ENCODE data around the gene EPN2. TPM values are rescaled to one million over a fixed set of nuclear protein-coding genes. Genes with fewer than 3 reads are reported as not detected.
A peak's percentile ranks its signal among the peaks of the same experiment; 100 is the strongest.

Gene EPN2
- total RNA-seq, 1 experiment from 2014 or later = 57.8 TPM

DNA sequence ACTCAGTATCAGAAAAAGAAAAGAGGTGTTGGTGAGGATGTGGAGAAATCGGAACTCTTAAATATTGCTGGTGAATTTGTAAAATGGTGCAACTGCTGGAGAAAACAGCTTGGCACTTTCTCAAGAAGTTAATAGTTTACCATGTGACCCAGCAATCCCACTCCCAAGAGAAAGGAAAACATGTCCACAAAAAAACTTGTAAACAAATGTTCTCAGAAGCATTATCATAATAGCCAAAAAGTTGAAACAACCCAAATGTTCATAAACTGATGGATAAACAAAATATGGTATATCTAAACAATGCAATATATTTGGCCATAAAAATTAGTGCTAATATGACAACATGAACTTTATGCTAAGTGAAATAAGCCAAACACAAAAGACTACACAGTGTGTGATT lies 138.6 kb downstream of the EPN2 start:
- no peak overlapping the region for H3K23ac ChIP-seq (ENCODE audit: insufficient read length, low read depth, low read length)
- no peak overlapping the region for H2AFZ ChIP-seq (ENCODE audit: low read length)
- no peak overlapping the region for H3K4ac ChIP-seq (ENCODE audit: low read depth, low read length)
- H2BK15ac ChIP-seq (ENCODE audit: low read depth, low read length) = no peak overlapping the region
- DNase-seq = no peak
- H3K9me3 ChIP-seq (ENCODE audit: control insufficient read depth, low read depth, low read length) = no peaks in the 10 kb centered on the region
- peaks cover 2% of the 10 kb centered on the region; the same call in 1 of the 2 replicates for H3K4me1 ChIP-seq (ENCODE audit: insufficient read depth, low read length)
- no peak overlapping the region for H2AK5ac ChIP-seq (ENCODE audit: insufficient read length, low read length)
- no peak overlapping the region for H3K18ac ChIP-seq (ENCODE audit: insufficient read length, low read depth, low read length)
- peaks cover 13 to 22% (median 18%) of the 10 kb centered on the region in 3 experiments; a peak in 6 of 7 replicates for H3K36me3 Mint-ChIP-seq (ENCODE audit: insufficient read depth in 1 of 3, low read depth in 3 of 3)
- no peak overlapping the region for H2BK12ac ChIP-seq (ENCODE audit: insufficient read length, low read depth, low read length)
- no peak overlapping the region for H4K5ac ChIP-seq (ENCODE audit: insufficient read length, low read depth, low read length)
- no peak overlapping the region for H3K9ac ChIP-seq (ENCODE audit: extremely low read depth, insufficient read length, low read length)
- no peak overlapping the region for H4K8ac ChIP-seq (replicated peaks; ENCODE audit: insufficient read length, low read depth, low read length)
- peaks cover 6% of the 10 kb centered on the region for H3K79me1 ChIP-seq (ENCODE audit: insufficient read depth, low read depth, low read length, poor library complexity, severe bottlenecking)
- H3K9me3 Mint-ChIP-seq = no peaks in the 10 kb centered on the region
- no peak overlapping the region for H3K27ac ChIP-seq (ENCODE audit: insufficient read length, low read depth, low read length)
- no peak overlapping the region for H3K4me2 ChIP-seq (ENCODE audit: insufficient read depth, insufficient read length, low read length)
- peak overlapping the region in 1 of 3 experiments; percentile 28; a peak in 1 of 7 replicates for H3K27ac Mint-ChIP-seq
- H3K4me1 Mint-ChIP-seq = peaks cover 13 to 29% of the 10 kb centered on the region in 2 experiments
- no peak overlapping the region for H2BK5ac ChIP-seq (ENCODE audit: insufficient read length, low read length)
- H3K14ac ChIP-seq (ENCODE audit: insufficient read depth, low read length) = no peak overlapping the region
- H3K4me3 Mint-ChIP-seq = peak overlapping the region; percentile 5 to 38; a peak in 3 of 5 replicates
- H4K91ac ChIP-seq (ENCODE audit: insufficient read length, low read depth, low read length) = no peak overlapping the region
- no CpG with 5 or more reads among the region's 1 CpG for WGBS (ENCODE audit: extremely low coverage, insufficient read length, low lambda C conversion rate)
- no peak for TF ChIP-seq CTCF (conservative IDR thresholded peaks at IDR 0.05)
- no peaks in the 10 kb centered on the region for H3K27me3 ChIP-seq (ENCODE audit: insufficient read depth, low read length)
- H3T11ph ChIP-seq (ENCODE audit: low read length) = no peak overlapping the region
- H3K56ac ChIP-seq (ENCODE audit: insufficient read length, low read depth, low read length) = no peak overlapping the region
- no peaks in the 10 kb centered on the region for H4K20me1 ChIP-seq (ENCODE audit: control insufficient read depth, insufficient read depth, insufficient read length)
- H2BK120ac ChIP-seq (ENCODE audit: low read depth, low read length, poor library complexity, severe bottlenecking) = no peak overlapping the region
- H2BK20ac ChIP-seq (ENCODE audit: low read depth, low read length, poor library complexity, severe bottlenecking) = no peak overlapping the region
- peaks cover 4% of the 10 kb centered on the region; the same call in 1 of the 2 replicates for H3K79me2 ChIP-seq (ENCODE audit: insufficient read depth, low read length)
- H3K23me2 ChIP-seq (ENCODE audit: insufficient read length, low read depth, low read length, poor library complexity, severe bottlenecking) = peaks cover 7% of the 10 kb centered on the region
- no peaks in the 10 kb centered on the region for H3K27me3 Mint-ChIP-seq (ENCODE audit: low read depth)

All from H9 (cell line).